HG02938 (cell line): ENCODE data around the gene NECTIN1.

Experiments
- ATAC-seq: cut with Tn5 transposase; IDR thresholded peaks from one replicate; pipeline ENCODE4 v1.9.1; 2021; ENCODE audit warnings: mild to moderate bottlenecking, moderate library complexity; ENCODE audit not compliant: unreplicated experiment

The NECTIN1 gene

DNA sequence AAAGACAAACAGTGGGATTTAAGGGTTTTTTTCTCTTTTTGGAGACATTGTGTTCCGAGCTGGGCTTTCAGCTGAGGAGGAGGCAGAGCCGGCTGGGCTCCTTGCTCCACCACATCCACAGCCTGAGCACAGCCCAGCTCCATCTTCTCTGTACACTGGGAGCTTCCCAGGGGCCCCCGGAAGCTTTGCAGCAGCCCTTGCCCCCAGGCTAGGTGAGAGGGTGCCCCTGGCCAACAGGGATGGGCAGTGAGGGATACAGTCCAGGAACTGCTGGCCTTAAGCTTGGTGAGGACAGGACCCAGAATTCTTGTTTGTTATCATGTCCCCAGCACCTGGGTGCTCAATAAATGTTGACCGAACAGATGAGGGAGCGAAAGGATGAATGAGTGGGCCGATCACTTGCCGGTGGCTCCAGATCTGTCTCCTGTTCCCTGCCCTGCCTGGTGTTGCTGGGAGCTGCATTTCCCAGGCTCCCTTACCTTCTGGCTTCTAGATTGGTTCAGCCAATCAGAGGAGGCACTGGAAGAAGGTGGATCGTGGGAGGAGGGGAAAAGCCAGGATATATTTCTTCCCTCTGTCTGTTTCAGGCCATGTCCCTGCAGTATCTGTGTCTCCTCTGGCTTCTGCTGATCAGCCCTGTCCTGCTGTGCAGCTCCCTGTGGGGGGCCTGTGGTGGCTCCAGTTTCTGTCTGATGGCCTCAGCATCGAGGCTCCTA is 26.5 kb upstream of the NECTIN1 start:
- ATAC-seq, result no peak

DNA sequence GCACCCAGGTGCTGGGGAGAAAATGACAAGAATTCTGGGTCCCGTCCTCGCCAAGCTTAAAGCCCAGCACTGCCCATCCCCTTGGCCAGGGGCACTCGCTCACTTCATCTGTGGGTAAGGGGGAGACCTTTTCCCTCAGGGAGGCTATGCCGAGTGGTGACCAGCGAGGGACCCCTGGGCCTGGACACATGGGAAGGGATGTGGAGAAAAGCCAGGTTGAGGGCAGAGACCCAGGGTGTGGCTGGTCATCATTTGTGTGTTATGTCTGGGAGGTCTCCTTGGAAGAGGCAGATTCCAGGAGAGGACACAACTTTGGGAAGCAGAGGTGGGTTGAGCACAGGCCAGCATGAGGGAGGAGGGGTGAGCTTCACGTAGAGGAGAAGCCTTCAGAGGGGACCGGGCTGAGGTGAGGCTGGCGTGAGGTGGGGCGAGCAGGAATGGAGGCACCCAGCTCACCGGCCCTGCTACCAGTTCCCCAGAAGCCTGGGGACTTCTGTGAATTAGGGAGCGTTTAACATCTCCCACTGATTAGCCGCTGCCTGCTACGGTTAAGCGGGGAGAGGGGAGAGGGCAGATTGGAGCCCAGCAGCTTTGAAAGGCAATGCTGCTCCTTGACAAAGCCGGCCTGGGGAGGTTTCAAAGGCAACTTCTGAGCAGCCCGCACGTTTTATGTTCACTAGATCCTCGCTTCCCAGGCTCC is 25.8 kb upstream of the NECTIN1 start:
- no peak for ATAC-seq

DNA sequence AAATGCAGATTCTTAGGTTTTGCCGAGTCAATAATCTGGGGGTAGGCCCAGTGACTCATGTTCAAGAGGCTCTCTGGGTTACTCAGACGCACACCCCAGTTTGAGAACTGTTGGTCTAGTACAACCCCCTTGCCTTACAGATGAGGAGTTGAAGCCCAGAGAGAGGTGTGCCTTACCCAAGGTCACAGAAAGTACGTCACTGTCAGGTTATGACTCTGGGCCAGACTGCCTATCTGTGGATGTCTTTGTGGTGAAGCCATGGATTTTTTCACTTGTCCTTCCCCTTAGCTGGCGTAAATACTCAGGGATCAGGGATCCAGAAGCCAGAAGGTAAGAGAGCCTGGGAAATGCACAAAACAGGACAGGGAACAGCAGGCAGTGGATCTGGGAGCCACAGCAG is 25.2 kb upstream of the NECTIN1 start:
- no peak for ATAC-seq

DNA sequence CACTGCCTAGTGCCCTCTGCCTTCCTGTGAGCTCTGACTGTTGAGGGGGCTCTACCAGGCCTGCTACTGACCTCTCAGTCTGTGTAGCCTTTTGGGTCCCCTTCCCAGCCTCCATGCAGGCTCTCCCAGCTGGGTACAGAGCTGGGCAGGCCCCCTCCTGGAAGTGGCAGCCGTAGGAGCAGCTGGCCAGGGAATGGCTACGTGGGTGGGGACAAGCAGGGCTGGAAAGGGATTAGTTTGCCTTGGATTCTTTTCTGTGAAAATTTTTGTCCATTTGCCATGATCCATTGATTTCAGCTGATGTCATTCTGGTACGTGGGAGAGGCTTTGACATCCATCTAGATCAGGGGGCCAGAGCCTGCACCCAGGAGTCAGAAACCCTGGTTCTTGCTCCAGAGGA is 23.9 kb upstream of the NECTIN1 start:
- ATAC-seq, result no peak

DNA sequence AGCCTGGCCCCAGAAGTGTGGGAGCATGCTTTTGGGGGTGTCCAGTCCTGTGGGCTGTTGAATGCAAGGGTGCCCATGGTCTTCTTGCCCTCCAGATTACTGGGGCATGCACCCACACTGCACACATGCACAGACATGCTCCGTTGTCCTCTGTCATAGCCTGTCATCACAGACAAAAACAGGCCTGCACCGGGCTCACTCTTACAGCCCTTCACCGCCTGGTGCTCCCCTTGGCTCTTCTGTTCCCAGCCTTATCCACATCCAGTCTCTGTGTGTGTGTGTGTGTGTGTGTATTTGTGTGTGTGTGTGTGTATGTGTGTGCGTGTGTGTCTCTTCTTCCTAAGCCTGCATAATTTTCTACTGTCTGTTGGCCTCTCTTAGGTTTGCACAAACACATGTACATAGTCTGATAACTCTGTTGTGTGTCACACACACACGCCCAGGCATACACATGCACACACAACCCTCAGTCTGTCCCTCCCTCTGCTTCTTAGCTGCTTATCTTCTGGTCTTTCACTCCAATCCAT is 23.4 kb upstream of the NECTIN1 start:
- no peak for ATAC-seq

DNA sequence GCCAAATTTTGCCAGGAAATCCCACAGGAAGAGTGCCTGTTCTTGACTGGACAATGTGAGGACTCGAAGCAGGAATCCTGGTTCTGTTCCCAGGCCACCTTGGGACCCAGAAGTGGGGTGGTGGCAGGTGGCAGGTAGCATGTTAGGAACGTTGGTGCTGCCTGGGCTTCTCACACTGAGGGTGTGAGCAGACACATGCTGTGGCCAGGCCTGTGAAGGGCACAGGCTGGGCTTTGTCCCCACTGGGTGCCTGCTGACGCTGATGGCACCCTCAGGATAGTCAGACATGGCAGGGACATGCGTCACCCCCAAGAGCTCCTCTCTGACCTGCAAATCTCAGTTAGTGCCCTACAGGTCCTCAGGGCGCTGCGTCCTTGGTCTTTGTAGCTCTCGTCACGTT is 21.1 kb upstream of the NECTIN1 start:
- ATAC-seq, result no peak

DNA sequence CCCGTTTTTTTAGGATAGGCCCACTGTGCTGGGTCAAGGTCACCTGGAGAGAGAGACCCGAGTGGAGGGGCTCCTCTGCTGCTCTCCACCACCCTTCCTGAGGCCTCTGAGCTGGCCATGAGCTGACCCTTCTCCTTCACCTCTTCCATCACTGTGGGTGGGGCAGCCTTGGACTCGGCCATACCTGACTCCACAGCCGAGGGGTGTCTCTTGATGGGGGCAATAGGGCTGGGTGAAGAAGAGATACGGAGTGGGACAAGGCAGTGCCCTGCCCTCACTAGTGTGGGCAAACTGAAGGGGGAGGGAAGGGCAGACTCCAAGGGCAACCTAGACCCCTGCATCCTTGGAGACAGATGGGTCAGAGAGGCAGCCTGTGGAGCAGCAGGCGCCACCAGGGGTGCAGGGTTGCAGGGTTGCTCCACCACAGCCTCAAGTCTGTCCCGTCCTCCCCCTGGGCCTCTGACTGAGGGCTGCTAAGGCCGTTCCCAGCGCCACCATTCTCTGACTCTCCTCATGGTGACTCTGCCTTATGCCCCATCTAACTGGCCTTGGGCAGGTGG is 20.1 kb upstream of the NECTIN1 start:
- no peak for ATAC-seq

DNA sequence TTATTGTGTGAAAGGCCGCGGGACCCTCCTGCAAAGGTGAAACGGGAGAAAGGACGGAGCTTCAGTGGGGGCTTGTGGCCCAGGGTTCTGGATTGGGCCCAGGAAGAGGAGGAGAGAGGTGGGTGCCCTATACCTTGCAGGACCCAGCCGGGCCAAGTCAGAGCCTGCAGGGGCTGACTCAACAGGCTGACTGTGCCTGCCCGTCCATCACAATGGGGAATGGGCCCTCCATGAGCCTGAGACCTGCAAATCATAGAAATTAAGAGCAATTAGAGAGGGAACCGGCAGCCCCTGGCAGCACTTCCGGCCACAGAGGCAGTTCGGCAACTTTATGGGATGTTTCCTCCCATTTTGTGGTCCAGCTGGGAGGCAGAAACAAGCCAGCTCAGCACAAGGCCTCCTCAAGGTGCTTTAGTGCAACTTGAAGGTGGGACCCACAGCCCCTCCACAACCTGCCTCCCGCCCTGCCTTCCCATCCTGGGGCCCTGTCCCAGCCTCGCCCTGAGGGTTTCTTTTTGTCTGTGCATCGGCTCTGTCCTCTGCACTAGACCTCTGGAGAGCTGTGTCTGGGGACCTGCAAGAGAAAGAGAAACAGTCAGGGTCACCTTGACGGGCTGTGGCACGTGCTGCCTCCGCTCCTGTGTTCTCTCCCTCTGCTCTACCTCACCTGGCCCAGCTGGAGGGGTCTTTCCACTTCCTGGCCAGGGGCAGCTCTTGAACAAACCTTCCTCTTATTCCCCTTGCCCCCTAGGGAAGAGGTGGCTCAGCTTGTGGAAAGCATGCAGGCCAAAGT is 19.1 kb upstream of the NECTIN1 start:
- ATAC-seq, result no peak

DNA sequence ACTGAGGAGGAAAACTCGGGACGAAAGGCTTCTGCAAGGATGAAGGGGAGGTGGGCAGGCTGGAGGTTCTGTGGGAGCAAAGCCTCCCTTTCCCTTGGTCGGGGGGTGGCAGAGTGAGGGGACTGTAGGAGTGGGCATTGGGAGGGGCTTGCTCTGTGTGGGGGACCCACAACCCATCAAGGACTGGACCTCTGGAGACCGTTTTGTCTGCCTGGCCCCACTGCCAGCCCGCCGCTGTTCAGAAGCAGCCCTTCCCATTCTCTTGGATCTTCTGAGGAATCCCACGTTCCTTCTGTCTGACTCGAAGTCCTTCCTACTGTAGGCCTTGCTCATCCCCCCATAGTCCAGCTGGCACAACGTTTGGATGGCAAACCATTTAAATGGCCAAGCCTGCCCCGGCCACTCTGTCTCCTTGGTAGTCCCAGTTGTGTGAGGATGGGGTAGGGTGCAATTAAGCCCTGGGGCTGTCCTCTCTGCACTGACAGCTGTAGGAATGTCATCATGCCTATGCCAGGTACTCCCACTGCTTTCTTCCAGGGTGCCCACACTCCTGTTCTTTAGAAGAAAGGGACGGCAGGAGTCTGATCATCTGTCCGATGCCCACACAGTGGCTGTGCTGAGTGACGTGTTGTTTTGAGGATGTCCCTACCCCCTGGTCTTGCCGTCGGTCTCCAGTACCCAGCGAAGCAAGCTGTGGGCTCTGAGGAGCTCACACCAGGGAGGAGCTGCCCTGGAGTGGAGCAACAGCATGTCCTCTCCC is 17.0 kb upstream of the NECTIN1 start:
- ATAC-seq, result no peak

DNA sequence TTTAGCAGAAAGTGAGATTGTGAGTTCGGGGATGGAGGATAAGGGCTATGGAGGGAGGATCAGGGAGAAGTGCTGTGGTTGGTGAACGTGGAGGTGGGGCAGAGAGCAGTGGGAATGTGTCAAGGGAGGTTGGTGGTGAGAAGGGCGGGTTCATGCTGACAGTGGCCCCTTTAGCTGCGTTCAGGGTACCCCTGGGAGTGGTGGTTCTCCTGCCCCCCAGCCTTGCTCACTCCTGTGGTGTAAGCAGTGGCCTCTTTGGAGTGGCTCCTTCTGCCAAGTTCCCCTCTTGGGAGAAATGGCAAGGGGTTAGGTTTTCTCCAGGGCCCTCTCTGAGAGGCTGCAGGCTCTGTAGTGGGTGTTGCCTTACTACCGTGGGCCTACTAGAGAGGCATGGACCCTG is 16.1 kb upstream of the NECTIN1 start:
- no peak for ATAC-seq

DNA sequence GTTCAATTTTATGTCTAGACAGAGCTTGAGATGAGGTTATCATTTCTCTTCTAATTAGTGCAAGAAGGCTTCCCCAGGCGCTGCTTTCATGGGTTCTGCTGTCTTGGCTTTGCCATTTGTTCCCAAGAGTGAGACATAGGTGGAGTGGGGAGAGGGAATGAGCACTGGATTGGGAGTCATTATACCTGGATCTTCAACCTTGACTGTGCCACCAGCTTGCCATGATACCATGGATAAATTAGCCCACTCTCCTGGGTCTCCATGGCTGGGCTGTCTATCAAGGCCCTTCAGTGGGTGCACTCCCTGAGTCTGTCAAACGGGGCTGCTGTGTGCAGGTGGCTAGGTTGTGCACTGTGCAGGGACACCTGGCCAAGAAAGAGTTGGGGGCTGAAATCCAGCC is 15.6 kb upstream of the NECTIN1 start:
- no peak for ATAC-seq

DNA sequence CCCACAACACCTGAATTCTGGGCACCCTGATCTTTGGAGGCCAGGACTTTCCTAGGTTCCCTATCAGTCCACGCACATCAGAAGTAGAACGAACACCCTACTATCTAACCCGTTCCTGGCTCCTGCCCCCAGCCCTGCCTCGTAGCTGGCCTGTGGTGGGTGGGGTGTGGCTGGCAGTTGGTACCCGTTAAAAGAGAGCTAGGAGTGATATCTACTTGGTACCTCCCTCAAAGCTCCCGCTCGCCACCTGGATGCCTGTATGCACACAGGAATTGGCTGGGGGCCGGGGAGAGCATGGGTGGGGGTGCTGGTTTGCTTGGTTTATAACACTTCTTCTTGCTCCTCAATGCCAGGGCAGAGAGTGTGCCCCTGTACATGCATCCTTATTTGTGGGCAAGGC is 14.0 kb upstream of the NECTIN1 start:
- no peak for ATAC-seq

DNA sequence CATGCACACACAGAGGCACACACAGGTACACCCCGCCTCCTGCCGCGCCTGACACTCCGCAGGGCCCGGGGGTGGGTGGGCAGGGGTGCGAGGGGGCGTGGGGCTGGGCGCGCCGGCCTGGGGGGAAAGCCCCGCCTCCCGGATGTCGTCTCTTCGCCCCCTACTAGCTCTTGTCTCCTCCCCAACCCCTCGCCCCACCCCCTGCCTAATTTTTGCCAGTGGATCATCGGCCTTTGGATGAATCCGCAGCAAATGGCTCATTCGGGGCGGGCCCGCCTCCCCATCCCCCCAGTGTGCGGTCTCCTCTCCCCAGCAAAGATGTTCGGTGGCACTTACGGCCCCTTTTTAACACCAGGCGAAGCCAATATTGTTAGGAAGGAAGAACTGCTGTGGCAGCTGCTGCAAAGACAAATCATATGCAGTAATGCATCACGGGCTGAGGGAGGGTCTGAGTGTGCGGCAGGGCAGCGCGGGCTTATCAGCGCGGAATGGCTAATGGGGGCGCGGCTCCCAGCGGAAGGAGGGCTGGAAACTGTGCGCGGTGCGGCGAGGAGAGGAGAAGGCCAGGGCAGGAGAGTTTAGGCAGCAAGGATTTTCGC is 13.4 kb upstream of the NECTIN1 start:
- no peak for ATAC-seq

DNA sequence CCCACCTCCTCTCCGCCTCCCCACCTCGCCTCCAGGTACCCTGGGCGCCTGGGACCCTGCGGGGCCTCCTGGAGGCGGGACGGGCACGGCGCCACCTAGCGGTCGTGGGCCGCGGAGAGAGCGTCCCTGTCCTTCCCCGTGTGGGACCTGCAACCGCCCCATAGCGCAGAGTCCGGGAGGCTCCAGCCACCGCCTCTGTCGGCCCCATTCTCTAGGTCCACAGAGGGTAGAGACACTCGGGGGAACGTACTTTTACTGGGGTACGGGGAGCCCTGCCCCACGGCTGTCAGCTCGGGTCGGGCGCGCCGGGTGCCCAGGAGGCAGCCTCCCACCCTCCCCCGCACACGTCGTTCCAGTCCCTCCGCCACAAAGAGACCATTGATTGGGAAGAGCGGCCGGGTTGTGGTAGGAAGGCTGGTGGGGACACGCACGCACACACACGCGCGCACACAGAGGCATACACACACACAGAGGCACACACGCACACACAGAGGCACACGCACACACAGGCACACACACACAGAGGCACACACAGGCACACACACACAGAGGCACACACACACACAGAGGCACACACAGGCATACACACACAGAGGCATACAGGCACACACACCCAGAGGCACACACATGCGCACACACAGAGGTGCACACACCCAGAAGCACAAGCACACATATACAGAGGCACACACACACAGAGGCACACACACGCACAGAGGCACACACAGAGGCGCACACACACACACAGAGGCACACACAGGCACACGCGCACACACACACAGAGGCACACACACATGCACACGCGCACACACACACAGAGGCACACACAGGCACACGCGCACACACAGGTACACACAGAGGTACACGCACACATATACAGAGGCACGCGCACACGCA is 12.6 kb upstream of the NECTIN1 start:
- no peak for ATAC-seq

DNA sequence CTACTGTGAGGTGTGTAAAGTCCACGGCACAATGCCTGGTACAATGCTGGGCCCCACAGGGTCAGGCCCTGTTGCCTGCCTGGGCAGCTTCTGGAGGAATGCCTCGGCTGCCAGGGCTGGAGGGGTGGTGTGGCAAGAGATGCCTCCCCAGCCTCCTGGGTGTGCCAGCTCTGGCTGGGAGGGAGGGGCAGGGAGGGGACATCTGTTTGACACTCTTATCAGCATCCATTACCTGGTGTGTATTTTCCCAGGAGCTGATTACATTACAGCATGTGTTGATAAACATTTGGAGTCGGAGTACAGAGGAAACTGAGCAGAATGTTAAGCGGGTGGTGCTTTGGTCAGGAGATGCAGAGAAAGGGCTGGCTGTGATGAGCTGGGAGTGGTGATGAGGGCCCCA is 11.0 kb upstream of the NECTIN1 start:
- no peak for ATAC-seq

DNA sequence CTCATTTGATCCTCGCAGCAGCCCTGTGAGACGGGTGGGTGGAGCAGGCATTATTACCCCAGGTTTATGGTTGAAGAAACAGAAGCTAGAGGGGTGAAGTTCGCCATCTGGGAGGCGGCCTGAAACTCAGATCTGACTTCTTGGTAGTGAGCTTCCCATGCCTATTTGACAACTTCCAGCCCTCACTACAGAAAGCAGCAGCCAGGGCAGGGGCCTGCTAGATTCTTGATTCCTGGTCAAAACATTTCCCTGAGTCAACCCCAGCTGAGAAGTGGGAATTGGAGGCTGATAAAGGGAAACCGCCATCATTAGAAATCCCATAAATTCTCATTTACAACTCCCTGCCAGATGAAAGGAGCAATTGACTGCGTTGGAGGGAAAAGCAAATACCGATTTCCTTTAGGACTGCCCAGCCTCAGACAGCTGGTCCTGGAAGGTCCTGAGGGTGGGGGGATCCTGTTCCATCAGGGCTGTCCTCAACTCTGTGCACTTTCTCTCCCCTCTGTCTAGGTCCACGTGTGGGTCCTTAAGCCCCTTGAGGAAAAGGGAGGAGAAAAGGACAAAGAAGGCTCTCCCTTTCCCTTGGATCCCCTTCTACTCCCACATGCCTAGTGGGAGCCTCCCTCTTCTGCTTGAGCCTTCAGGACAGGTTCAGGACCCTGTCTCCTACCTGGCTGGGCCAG is 10.2 kb upstream of the NECTIN1 start:
- ATAC-seq, result no peak

DNA sequence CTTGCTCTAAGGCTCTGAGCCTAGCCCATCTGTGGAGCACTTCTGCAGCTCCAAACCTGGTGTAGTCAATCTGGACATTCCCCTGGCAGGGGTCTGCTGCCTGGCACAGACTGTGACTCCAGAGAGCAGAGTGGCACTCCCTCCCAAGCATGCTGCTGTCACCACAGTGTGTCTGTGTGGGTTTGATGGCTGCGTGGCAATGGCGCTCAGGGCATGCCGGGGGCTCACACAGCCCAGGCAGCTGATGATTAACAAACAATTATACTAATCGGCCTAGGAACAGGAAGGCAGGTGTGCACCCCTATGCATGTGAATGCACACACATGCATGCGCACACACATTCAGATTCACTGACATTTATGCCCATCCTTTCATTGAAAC is 9.0 kb upstream of the NECTIN1 start:
- no peak for ATAC-seq

DNA sequence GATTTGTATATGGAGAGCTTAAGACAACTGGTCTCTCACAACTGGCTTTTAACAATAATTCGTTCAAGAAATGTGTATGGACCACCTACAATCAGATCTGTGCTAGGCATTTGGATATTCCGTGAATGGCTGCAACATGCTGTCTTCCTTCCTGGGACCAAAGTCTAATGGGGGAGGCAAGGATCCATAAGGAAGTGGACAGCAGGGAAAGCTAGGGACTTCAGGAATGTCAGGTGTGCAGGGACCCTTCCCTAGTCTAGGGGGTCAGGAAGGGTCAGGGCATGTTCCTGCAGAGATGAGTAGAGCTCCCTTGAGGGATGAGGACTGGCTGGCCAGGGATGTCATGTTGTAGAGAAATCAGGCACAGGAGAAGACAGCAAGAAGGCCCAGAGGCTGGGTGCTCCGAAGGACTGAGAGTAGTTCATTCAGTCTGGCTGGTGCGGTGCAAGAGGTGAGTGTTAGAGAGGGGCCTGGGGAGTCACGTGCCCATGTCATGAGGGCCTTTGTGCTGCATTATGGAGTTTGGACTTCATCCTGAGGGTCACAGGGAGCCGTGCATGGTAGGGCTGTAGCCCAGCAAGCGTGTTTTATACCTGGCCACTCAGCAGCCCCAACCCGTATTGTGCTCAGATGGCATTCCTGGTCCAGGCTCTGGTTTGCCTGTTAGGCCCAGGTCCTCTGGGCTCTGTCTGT is 8.5 kb upstream of the NECTIN1 start:
- no peak for ATAC-seq
